Activated T-cell treated with anti-CD3 and anti-CD28 coated beads, Interleukin-2, amount 50 U/mL, for 24 hours (primary cell): ENCODE data around the gene NLK.
A peak's percentile ranks its signal among the peaks of the same experiment; 100 is the strongest.
"Not testable (repeated sequence)": the region's sequence is repeated elsewhere in the genome, so short reads cannot be mapped to it uniquely, and the experiment has no call there.

Source experiments
- DNase-seq: peaks from one replicate; pipeline ENCODE4 v3.0.0-alpha.2; 2020
- H3K27ac Mint-ChIP-seq: 2 replicates; pipeline ENCODE4 v1.8.0; 2020; ENCODE audit warnings: mild to moderate bottlenecking, mixed read lengths
- H3K27me3 Mint-ChIP-seq: 2 replicates; pipeline ENCODE4 v1.8.0; 2020; ENCODE audit warnings: mixed read lengths
- H3K36me3 Mint-ChIP-seq: 2 replicates; pipeline ENCODE4 v1.8.0; 2020; ENCODE audit warnings: low read depth, mixed read lengths
- H3K4me1 Mint-ChIP-seq: 2 replicates; pipeline ENCODE4 v1.8.0; 2020; ENCODE audit warnings: low read depth, mixed read lengths
- H3K4me3 Mint-ChIP-seq: 2 replicates; pipeline ENCODE4 v1.8.0; 2020; ENCODE audit warnings: mild to moderate bottlenecking, moderate library complexity, mixed read lengths
- H3K9me3 Mint-ChIP-seq: 2 replicates; pipeline ENCODE4 v1.8.0; 2020; ENCODE audit warnings: mixed read lengths

Gene NLK

DNA sequence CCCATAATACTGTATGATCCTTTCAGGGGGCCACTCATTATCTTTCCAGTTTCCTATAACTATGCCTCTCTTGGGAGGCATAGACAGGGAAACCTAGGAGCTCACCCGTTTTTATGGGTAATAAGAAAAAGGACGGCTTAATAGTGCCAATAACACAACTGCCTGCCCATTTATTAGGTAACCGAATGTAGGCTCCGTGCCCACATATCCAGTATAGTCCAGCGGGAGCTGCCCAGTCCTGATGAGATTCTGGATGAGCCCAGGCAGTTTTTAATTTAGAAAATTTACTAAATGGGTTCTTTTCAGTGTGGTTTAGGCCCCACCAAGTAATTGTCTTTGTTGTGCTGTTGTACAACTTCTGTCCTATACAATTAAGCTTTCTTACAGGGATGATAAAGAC, 189.1 kb downstream of the NLK start:
- not testable (repeated sequence) for DNase-seq, H3K4me3 Mint-ChIP-seq, H3K27ac Mint-ChIP-seq, H3K9me3 Mint-ChIP-seq, H3K36me3 Mint-ChIP-seq
- peaks cover 11% of the 10 kb centered on the region for H3K4me1 Mint-ChIP-seq
- H3K27me3 Mint-ChIP-seq, result peaks cover 50% of the 10 kb centered on the region

DNA sequence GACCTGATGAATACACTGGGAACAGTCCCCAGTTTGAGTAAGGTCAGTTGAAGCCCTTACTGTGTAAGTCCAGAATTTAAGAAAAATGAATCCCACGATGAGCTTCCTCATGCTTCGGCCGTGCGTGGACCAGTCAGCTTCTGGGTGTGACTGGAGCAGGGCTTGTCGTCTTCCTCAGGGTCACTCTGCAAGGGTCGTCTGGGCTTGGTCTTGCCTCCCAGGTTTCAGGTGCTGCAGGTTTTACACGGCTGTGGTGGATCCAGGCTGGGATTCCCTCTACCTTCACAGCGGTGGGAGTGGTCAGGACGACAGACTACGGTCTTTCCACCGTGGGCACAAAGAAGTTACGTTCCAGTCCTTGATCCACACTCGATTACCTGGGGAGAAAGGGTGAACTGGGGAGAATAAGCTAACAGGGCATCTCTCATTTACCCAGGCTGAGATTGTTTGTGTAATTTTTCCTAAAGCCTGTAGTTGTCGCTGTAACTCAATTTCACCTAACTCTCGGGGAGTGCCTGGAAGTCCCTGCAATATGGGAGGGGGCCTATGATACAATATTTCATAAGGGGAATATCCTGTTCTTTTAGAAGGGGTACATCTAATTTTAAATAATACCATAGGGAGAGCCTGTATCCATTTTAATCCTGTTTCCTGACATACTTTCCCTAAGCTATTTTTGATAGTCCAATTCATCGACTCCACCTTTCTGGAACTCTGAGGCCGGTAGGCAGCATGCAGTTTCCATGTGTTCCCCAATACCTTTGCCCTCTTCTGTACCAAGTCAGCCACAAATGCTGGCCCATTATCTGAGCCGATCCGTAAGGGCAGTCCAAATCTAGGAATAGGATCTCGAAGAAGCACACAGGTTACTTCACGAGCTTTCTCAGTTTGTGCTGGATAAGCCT, 190.7 kb downstream of the NLK start:
- H3K9me3 Mint-ChIP-seq, H3K4me1 Mint-ChIP-seq, H3K4me3 Mint-ChIP-seq, H3K36me3 Mint-ChIP-seq, H3K27ac Mint-ChIP-seq: not testable (repeated sequence)
- peak; percentile 24 for DNase-seq
- H3K27me3 Mint-ChIP-seq, result peaks cover 38% of the 10 kb centered on the region

- peak; percentile 16 for DNase-seq
- peaks cover 30% of the 10 kb centered on the region for H3K27me3 Mint-ChIP-seq
- not testable (repeated sequence) for H3K27ac Mint-ChIP-seq, H3K9me3 Mint-ChIP-seq, H3K4me3 Mint-ChIP-seq, H3K36me3 Mint-ChIP-seq, H3K4me1 Mint-ChIP-seq
These were observed 191.7 kb downstream of the NLK start for GRCh38 chr17:28233872-28234856.

DNA sequence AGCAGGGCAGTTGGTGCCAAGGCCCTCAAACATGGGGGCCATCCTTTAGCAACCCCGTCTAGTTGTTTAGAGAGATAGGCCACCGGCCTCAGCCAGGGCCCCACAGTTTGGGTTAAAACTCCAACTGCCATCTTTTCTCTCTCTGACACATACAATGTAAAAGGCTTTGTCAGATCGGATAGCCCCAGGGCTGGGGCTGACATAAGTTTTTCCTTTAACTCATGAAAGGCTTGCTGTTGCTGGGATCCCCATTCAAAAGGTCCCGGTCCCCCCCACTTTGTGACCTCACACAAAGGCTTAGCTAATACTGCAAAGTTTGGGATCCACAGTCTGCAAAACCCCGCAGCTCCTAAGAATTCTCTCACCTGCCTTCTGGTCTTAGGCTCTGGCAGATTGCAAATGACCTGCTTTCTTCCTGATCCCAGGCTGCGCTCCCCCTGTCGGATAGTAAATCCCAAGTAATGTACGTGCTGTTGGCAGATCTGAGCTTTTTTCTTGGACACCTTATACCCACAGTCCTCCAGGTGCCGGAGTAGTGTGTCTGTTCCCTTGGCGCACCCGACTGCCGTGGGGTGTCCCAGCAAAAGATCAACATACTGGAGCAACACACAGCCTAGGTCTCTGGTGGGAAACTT, 192.7 kb downstream of the NLK start:
- not testable (repeated sequence) for H3K4me3 Mint-ChIP-seq, H3K27ac Mint-ChIP-seq, H3K9me3 Mint-ChIP-seq, H3K36me3 Mint-ChIP-seq, H3K4me1 Mint-ChIP-seq
- peak; percentile 11 for DNase-seq
- peaks cover 20% of the 10 kb centered on the region for H3K27me3 Mint-ChIP-seq

DNA sequence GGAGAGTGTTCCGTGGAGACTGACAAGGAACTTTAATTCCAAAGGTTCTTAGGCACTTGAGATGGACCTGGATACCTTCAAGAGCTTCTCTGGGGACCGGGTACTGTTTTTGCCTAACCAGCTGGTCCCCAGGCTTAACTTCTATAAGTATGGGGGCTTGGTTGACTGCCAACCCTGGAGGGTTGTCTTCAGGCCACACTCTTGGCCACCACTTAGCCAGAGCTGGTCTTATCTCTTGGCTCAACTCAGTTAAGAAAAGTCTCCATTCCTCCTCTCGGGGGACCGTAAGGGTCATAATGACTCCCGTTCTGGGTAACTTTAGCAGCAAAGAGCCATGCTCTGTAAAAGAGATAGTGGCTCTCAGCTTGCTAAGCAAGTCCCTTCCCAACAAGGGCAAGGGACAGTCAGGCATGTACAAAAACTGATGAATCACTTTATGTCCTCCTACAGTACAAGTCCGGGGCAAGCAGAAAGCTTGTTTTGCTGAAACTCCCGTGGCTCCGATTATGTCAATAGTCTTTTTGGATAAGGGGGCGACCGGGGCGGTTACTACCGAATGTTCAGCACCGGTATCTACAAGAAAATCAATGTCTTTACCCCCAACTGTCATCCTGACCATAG, 193.7 kb downstream of the NLK start:
- not testable (repeated sequence) for H3K4me3 Mint-ChIP-seq, H3K9me3 Mint-ChIP-seq, H3K36me3 Mint-ChIP-seq, H3K27ac Mint-ChIP-seq, H3K4me1 Mint-ChIP-seq
- DNase-seq, result peak; percentile 13
- peaks cover 12% of the 10 kb centered on the region for H3K27me3 Mint-ChIP-seq

GRCh38 chr17:28238547-28239270, 196.2 kb downstream of the NLK start:
- not testable (repeated sequence) for H3K4me1 Mint-ChIP-seq, DNase-seq, H3K9me3 Mint-ChIP-seq, H3K27me3 Mint-ChIP-seq, H3K27ac Mint-ChIP-seq, H3K4me3 Mint-ChIP-seq, H3K36me3 Mint-ChIP-seq

DNA sequence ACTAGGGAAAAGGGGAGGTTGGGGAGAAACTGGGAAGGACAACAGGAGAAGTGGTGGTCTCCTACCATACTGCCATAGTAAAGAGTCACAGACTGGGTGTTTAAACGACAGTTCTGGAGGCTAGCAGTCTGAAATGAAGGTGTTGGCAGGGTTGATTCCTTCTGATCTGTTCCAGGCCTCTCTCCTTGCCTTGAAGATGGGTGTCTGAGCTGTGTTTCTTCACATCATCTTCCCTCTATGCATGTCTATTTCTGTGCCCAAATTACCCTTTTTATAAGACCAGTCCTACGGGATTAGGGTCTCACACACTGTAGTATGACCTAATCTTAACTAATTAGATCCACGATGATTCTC, 196.8 kb downstream of the NLK start:
- no peaks in the 10 kb centered on the region for H3K27me3 Mint-ChIP-seq
- H3K9me3 Mint-ChIP-seq, result no peaks in the 10 kb centered on the region
- no peak overlapping the region for H3K27ac Mint-ChIP-seq
- no peaks in the 10 kb centered on the region for H3K36me3 Mint-ChIP-seq
- no peak for DNase-seq
- no peak overlapping the region for H3K4me3 Mint-ChIP-seq
- no peaks in the 10 kb centered on the region for H3K4me1 Mint-ChIP-seq

DNA sequence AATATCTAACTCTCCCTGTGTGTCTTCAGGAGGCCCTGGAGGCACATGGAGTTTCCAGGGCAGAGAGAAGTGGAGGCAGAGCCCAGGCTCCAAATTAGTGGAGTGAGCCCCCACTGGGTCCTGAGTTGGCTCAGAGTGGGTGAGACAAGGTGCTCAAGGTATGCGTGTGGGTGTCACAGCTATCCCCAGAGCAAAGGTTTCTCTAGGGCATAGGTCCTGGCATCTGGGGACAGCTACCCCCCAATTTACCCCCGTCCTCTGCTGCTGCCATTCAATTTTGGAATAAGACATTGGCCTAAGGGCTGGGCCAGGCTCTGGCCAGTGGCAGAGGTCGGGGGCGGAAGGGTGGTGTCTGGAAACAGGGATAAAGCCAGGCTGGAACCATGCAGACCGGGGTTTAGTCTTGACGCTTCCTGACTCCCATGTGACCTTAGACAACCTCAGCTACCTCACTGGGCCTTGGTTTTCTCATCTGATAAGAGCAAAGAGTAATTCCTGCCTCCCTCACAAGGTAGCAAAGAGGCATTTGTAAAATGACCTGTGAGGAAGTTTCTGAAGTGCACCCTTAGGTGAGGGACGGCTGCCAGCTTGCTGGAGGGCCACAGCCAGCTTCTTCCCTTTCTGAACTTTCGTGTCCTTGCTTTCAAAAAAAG, 198.3 kb downstream of the NLK start:
- no peak overlapping the region for H3K27ac Mint-ChIP-seq
- no peaks in the 10 kb centered on the region for H3K4me1 Mint-ChIP-seq
- no peak for DNase-seq
- H3K27me3 Mint-ChIP-seq, result no peaks in the 10 kb centered on the region
- H3K36me3 Mint-ChIP-seq, result no peaks in the 10 kb centered on the region
- H3K4me3 Mint-ChIP-seq, result no peak overlapping the region
- no peaks in the 10 kb centered on the region for H3K9me3 Mint-ChIP-seq

- Mint-ChIP-seq H3K9me3 (no peaks in the 10 kb centered on the region), H3K36me3 (no peaks in the 10 kb centered on the region), H3K4me1 (no peaks in the 10 kb centered on the region), H3K4me3 (no peak overlapping the region), H3K27ac (no peak overlapping the region), H3K27me3 (no peaks in the 10 kb centered on the region)
- no peak for DNase-seq
These were observed 200.3 kb downstream of the NLK start for GRCh38 chr17:28242791-28243190.

GRCh38 chr17:28243268-28243667, 200.8 kb downstream of the NLK start:
- H3K27ac Mint-ChIP-seq, DNase-seq, H3K4me1 Mint-ChIP-seq, H3K36me3 Mint-ChIP-seq, H3K9me3 Mint-ChIP-seq, H3K4me3 Mint-ChIP-seq, H3K27me3 Mint-ChIP-seq: not testable (repeated sequence)

- Mint-ChIP-seq H3K36me3 (no peaks in the 10 kb centered on the region), H3K9me3 (no peaks in the 10 kb centered on the region), H3K4me1 (no peaks in the 10 kb centered on the region), H3K4me3 (no peak overlapping the region), H3K27ac (no peak overlapping the region), H3K27me3 (no peaks in the 10 kb centered on the region)
- DNase-seq, result no peak
These were observed 202.0 kb downstream of the NLK start for GRCh38 chr17:28244446-28244845.
